DMS79 treated with DMSO at 0.1 percent for 48 hours (cell line): ENCODE data around the gene PNPLA7.
"Not testable (repeated sequence)": the region's sequence is repeated elsewhere in the genome, so short reads cannot be mapped to it uniquely, and the experiment has no call there.

Experiments
- DNase-seq: peaks from one replicate; lab custom pipeline; 2025; lab: John Stamatoyannopoulos, UW

Gene PNPLA7

GRCh38 chr9:137450539-137451222, 99.5 kb downstream of the PNPLA7 start:
- DNase-seq = not testable (repeated sequence)

- no peak for DNase-seq
Observed at GRCh38 chr9:137449931-137450538, 100.2 kb downstream of the PNPLA7 start.

- no peak for DNase-seq
Observed at GRCh38 chr9:137449081-137449844, 100.9 kb downstream of the PNPLA7 start.

GRCh38 chr9:137448602-137448962, 101.6 kb downstream of the PNPLA7 start:
- no peak for DNase-seq

- DNase-seq = no peak
Observed at GRCh38 chr9:137447722-137448601, 102.2 kb downstream of the PNPLA7 start.

GRCh38 chr9:137446851-137447471, 103.2 kb downstream of the PNPLA7 start:
- no peak for DNase-seq

- DNase-seq = peak; percentile 49
Observed at GRCh38 chr9:137445930-137446431, 104.2 kb downstream of the PNPLA7 start.

GRCh38 chr9:137445275-137445807, 104.9 kb downstream of the PNPLA7 start:
- DNase-seq = peak; percentile 71

- DNase-seq = no peak
Observed at GRCh38 chr9:137444106-137444790, 106.0 kb downstream of the PNPLA7 start.

GRCh38 chr9:137441935-137442321, 108.3 kb downstream of the PNPLA7 start:
- DNase-seq = peak; percentile 12

GRCh38 chr9:137441289-137441934, 108.8 kb downstream of the PNPLA7 start, which contains the start of gene ENTPD8:
ENTPD8 (minus strand) TSS chr9:137441357; CDS start chr9:137438285, 3,072 bp downstream.
- peak; percentile 48 for DNase-seq

GRCh38 chr9:137439158-137439714, 111.0 kb downstream of the PNPLA7 start:
- no peak for DNase-seq

GRCh38 chr9:137438591-137439157, 111.5 kb downstream of the PNPLA7 start:
- DNase-seq = no peak

GRCh38 chr9:137437691-137438590, 112.3 kb downstream of the PNPLA7 start:
- no peak for DNase-seq

GRCh38 chr9:137436761-137437600, 113.2 kb downstream of the PNPLA7 start:
- DNase-seq = no peak

GRCh38 chr9:137435980-137436760, 114.0 kb downstream of the PNPLA7 start:
- DNase-seq = no peak
